ENCODE results near the gene GLCCI1.

GLCCI1 gene

GRCh38 chr7:8005279-8005678 is 36.7 kb downstream of the GLCCI1 start:
- no peaks in the 10 kb centered on the region for H3K27me3 ChIP-seq (ENCODE audit: control insufficient read depth, insufficient read depth, low read length, poor library complexity, severe bottlenecking)

DNA sequence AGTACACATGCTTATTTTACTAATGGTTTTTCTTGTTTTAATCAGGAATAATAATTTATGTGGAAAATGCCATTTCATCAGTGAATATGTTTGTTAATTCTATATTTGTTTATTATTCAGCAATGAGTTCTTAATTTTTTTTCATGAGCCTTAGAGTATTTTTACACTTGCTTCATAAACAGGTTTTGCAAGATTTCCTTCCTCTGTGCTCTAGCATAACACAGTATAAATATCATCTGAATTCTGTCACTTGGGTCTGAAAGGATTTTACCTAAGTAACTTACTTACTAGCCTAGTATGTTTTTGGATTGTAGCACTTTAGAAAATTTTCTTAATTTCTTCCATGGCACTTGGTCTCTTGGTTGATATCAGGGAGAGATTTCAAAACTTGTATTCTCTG is 45.8 kb downstream of the GLCCI1 start:
- H3K27me3 ChIP-seq (ENCODE audit: control insufficient read depth, insufficient read depth, low read length, poor library complexity, severe bottlenecking), result no peaks in the 10 kb centered on the region
- no peaks in the 10 kb centered on the region for H3K36me3 ChIP-seq (ENCODE audit: control insufficient read depth, insufficient read depth, low read length)
- no peak overlapping the region for H3K27ac ChIP-seq (ENCODE audit: insufficient read depth, low read depth, low read length, poor library complexity, severe bottlenecking)
- H3K4me1 ChIP-seq (ENCODE audit: control insufficient read depth, insufficient read depth, low read length), result no peaks in the 10 kb centered on the region
- no peak overlapping the region for H3K4me3 ChIP-seq (ENCODE audit: insufficient read depth, low read depth, low read length)
- no peaks in the 10 kb centered on the region for H3K9me3 ChIP-seq (ENCODE audit: control insufficient read depth, low read length)

More at GRCh38 chr7:8005279-8005678, 36.7 kb downstream of the GLCCI1 start:
- 100% methylated on average over 1 of the region's 1 CpG; no CpG with 5 or more reads in 1 of the 2 experiments for WGBS, 2 experiments
- Histone ChIP-seq H3K9me3 (ENCODE audit: control insufficient read depth, low read length) (no peaks in the 10 kb centered on the region), H3K4me1 (ENCODE audit: control insufficient read depth, insufficient read depth, low read length) (no peaks in the 10 kb centered on the region), H3K36me3 (ENCODE audit: control insufficient read depth, insufficient read depth, low read length) (peaks cover 9% of the 10 kb centered on the region), H3K4me3 (ENCODE audit: insufficient read depth, low read depth, low read length) (no peak overlapping the region), H3K27ac (ENCODE audit: insufficient read depth, low read depth, low read length, poor library complexity, severe bottlenecking) (no peak overlapping the region)

GRCh38 chr7:8015100-8015745 is 46.6 kb downstream of the GLCCI1 start:
- Histone ChIP-seq H3K9me3 (ENCODE audit: control insufficient read depth, low read length) (no peaks in the 10 kb centered on the region), H3K4me1 (ENCODE audit: control insufficient read depth, insufficient read depth, low read length) (no peaks in the 10 kb centered on the region), H3K27ac (ENCODE audit: insufficient read depth, low read depth, low read length, poor library complexity, severe bottlenecking) (no peak overlapping the region), H3K4me3 (ENCODE audit: insufficient read depth, low read depth, low read length) (no peak overlapping the region), H3K36me3 (ENCODE audit: control insufficient read depth, insufficient read depth, low read length) (no peaks in the 10 kb centered on the region), H3K27me3 (ENCODE audit: control insufficient read depth, insufficient read depth, low read length, poor library complexity, severe bottlenecking) (no peaks in the 10 kb centered on the region)
- 90 to 100% methylated on average over 1 of the region's 1 CpG for WGBS, 2 experiments

DNA sequence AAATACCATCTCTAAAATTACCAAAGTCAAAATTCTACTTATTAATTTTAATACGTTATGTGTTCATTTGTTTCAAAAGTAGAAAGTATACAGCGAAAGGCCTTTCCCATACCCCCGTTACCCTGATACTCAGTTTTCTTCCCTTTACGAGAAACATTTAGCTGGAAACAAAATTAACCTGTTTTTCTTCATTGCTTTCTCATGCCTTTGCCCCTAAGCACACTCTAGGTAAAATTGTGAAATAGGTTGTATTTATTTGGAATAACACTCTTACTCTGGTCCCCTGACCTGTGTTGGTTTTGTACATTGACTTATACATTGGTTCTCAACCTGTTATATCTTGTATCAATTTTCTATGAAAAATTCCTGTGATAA is 47.1 kb downstream of the GLCCI1 start:
- Histone ChIP-seq H3K9me3 (ENCODE audit: control insufficient read depth, low read length) (no peaks in the 10 kb centered on the region), H3K27me3 (ENCODE audit: control insufficient read depth, insufficient read depth, low read length, poor library complexity, severe bottlenecking) (no peaks in the 10 kb centered on the region), H3K4me1 (ENCODE audit: control insufficient read depth, insufficient read depth, low read length) (no peaks in the 10 kb centered on the region), H3K36me3 (ENCODE audit: control insufficient read depth, insufficient read depth, low read length) (no peaks in the 10 kb centered on the region), H3K4me3 (ENCODE audit: insufficient read depth, low read depth, low read length) (no peak overlapping the region), H3K27ac (ENCODE audit: insufficient read depth, low read depth, low read length, poor library complexity, severe bottlenecking) (no peak overlapping the region)
- 94% methylated on average over 4 of the region's 4 CpGs for WGBS, 2 experiments

DNA sequence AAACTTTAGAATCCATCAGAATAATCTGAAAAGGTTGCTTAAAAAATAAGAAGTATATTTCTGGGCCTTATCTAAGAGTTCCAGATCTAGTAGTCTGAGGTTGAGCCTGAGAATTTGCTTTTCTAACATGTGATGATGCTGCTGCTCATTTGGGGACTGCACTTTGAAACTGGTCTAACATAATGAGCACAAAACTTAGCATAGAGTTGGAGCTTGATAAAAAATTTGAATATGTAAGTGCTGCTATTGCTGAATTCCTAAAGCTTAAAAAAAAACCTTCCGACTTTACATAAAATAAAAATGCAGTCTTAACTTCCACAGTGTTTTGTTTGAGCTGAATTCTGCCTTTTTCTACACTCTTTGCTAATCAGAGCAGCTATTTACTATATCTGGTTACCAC is 48.8 kb downstream of the GLCCI1 start:
- no peak overlapping the region for H3K27ac ChIP-seq (ENCODE audit: insufficient read depth, low read depth, low read length, poor library complexity, severe bottlenecking)
- no peaks in the 10 kb centered on the region for H3K9me3 ChIP-seq (ENCODE audit: control insufficient read depth, low read length)
- 77 to 100% methylated on average over 1 of the region's 1 CpG for WGBS, 2 experiments
- no peak overlapping the region for H3K4me3 ChIP-seq (ENCODE audit: insufficient read depth, low read depth, low read length)
- no peaks in the 10 kb centered on the region for H3K36me3 ChIP-seq (ENCODE audit: control insufficient read depth, insufficient read depth, low read length)
- no peaks in the 10 kb centered on the region for H3K27me3 ChIP-seq (ENCODE audit: control insufficient read depth, insufficient read depth, low read length, poor library complexity, severe bottlenecking)
- H3K4me1 ChIP-seq (ENCODE audit: control insufficient read depth, insufficient read depth, low read length), result no peaks in the 10 kb centered on the region

- no peaks in the 10 kb centered on the region for H3K27me3 ChIP-seq (ENCODE audit: control insufficient read depth, insufficient read depth, low read length, poor library complexity, severe bottlenecking)
- H3K4me3 ChIP-seq (ENCODE audit: insufficient read depth, low read depth, low read length), result no peak overlapping the region
- H3K27ac ChIP-seq (ENCODE audit: insufficient read depth, low read depth, low read length, poor library complexity, severe bottlenecking), result no peak overlapping the region
- no peaks in the 10 kb centered on the region for H3K36me3 ChIP-seq (ENCODE audit: control insufficient read depth, insufficient read depth, low read length)
- H3K9me3 ChIP-seq (ENCODE audit: control insufficient read depth, low read length), result no peaks in the 10 kb centered on the region
- 100% methylated on average over 1 of the region's 1 CpG for WGBS, 2 experiments
- H3K4me1 ChIP-seq (ENCODE audit: control insufficient read depth, insufficient read depth, low read length), result no peaks in the 10 kb centered on the region
Measured at GRCh38 chr7:8018961-8019360, 50.4 kb downstream of the GLCCI1 start.

- Histone ChIP-seq H3K27me3 (ENCODE audit: control insufficient read depth, insufficient read depth, low read length, poor library complexity, severe bottlenecking) (no peaks in the 10 kb centered on the region), H3K4me3 (ENCODE audit: insufficient read depth, low read depth, low read length) (no peak overlapping the region), H3K4me1 (ENCODE audit: control insufficient read depth, insufficient read depth, low read length) (no peaks in the 10 kb centered on the region), H3K36me3 (ENCODE audit: control insufficient read depth, insufficient read depth, low read length) (peaks cover 10% of the 10 kb centered on the region), H3K27ac (ENCODE audit: insufficient read depth, low read depth, low read length, poor library complexity, severe bottlenecking) (no peak overlapping the region), H3K9me3 (ENCODE audit: control insufficient read depth, low read length) (no peaks in the 10 kb centered on the region)
- WGBS, 2 experiments, result 100% methylated on average over 1 of the region's 1 CpG; no CpG with 5 or more reads in 1 of the 2 experiments
Measured at GRCh38 chr7:8022628-8023027, 54.0 kb downstream of the GLCCI1 start.

GRCh38 chr7:8035192-8035591 is 66.6 kb downstream of the GLCCI1 start:
- Histone ChIP-seq H3K36me3 (ENCODE audit: control insufficient read depth, insufficient read depth, low read length) (no peaks in the 10 kb centered on the region), H3K4me1 (ENCODE audit: control insufficient read depth, insufficient read depth, low read length) (no peaks in the 10 kb centered on the region), H3K9me3 (ENCODE audit: control insufficient read depth, low read length) (no peaks in the 10 kb centered on the region), H3K27ac (ENCODE audit: insufficient read depth, low read depth, low read length, poor library complexity, severe bottlenecking) (no peak overlapping the region), H3K27me3 (ENCODE audit: control insufficient read depth, insufficient read depth, low read length, poor library complexity, severe bottlenecking) (no peaks in the 10 kb centered on the region), H3K4me3 (ENCODE audit: insufficient read depth, low read depth, low read length) (no peak overlapping the region)
- WGBS, 2 experiments, result 93 to 97% methylated on average over 4 of the region's 4 CpGs

DNA sequence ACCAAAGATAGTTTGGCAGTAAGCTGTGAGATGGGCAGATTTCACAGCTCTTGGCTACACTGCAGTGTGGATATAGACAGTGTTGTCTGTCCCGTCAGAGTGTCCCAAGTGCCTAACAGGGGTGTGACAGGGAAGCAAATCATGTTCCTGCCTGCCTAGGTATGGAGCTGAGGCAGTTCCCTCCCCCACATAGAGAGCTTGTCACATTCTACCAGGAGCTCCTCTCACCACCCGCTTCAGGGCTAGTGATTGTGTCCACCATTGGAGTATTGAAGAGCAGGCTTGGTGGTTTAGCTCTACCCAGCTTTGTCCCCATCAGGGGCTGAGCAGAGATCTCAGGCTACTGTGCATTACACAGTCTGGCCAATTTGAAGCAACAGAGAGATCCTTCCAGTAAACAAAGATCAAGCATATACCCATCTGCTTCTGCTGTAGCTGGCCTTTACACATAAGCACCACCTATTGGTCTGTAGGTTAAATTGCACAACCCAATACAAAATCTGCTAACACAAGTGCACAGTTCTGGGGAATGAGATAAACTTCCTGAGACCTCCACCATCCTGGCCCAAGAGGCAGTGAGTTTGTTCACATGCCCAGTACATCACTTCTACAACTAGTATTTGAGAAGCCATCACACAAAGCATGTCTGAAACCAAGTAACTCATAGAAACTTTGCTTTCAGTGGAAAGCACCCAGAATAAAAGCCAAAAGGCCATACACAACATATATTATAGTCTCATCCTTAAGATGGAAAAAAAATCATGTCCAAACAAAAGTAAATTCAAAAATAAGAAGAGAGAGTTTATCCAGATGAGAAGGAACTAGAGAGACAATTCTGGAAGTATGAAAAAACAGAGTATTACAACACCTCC is 67.3 kb downstream of the GLCCI1 start:
- Histone ChIP-seq H3K4me1 (ENCODE audit: control insufficient read depth, insufficient read depth, low read length) (no peaks in the 10 kb centered on the region), H3K9me3 (ENCODE audit: control insufficient read depth, low read length) (no peaks in the 10 kb centered on the region), H3K27me3 (ENCODE audit: control insufficient read depth, insufficient read depth, low read length, poor library complexity, severe bottlenecking) (no peaks in the 10 kb centered on the region), H3K4me3 (ENCODE audit: insufficient read depth, low read depth, low read length) (no peak overlapping the region), H3K36me3 (ENCODE audit: control insufficient read depth, insufficient read depth, low read length) (no peaks in the 10 kb centered on the region), H3K27ac (ENCODE audit: insufficient read depth, low read depth, low read length, poor library complexity, severe bottlenecking) (no peak overlapping the region)
- WGBS, 2 experiments, result 91 to 95% methylated on average over 2 of the region's 2 CpGs

GRCh38 chr7:8037151-8037550 is 68.6 kb downstream of the GLCCI1 start:
- Histone ChIP-seq H3K9me3 (ENCODE audit: control insufficient read depth, low read length) (no peaks in the 10 kb centered on the region), H3K36me3 (ENCODE audit: control insufficient read depth, insufficient read depth, low read length) (no peaks in the 10 kb centered on the region), H3K4me1 (ENCODE audit: control insufficient read depth, insufficient read depth, low read length) (no peaks in the 10 kb centered on the region), H3K27ac (ENCODE audit: insufficient read depth, low read depth, low read length, poor library complexity, severe bottlenecking) (no peak overlapping the region), H3K27me3 (ENCODE audit: control insufficient read depth, insufficient read depth, low read length, poor library complexity, severe bottlenecking) (no peaks in the 10 kb centered on the region), H3K4me3 (ENCODE audit: insufficient read depth, low read depth, low read length) (no peak overlapping the region)
- WGBS, 2 experiments, result 86 to 91% methylated on average over 3 of the region's 3 CpGs

All from ectodermal cell (in vitro differentiated cells).